ENCODE results near the gene FBRSL1. TPM values are rescaled to one million over a fixed set of nuclear protein-coding genes. Genes with fewer than 3 reads are reported as not detected.
A peak's percentile ranks its signal among the peaks of the same experiment; 100 is the strongest.

The FBRSL1 gene
- total and polyA plus RNA-seq, 9 of the 15 experiments (the other 6 are each of a cell fraction or from before 2014, with no cell fraction given) = 0.24 to 129 (median 7.3) TPM

DNA sequence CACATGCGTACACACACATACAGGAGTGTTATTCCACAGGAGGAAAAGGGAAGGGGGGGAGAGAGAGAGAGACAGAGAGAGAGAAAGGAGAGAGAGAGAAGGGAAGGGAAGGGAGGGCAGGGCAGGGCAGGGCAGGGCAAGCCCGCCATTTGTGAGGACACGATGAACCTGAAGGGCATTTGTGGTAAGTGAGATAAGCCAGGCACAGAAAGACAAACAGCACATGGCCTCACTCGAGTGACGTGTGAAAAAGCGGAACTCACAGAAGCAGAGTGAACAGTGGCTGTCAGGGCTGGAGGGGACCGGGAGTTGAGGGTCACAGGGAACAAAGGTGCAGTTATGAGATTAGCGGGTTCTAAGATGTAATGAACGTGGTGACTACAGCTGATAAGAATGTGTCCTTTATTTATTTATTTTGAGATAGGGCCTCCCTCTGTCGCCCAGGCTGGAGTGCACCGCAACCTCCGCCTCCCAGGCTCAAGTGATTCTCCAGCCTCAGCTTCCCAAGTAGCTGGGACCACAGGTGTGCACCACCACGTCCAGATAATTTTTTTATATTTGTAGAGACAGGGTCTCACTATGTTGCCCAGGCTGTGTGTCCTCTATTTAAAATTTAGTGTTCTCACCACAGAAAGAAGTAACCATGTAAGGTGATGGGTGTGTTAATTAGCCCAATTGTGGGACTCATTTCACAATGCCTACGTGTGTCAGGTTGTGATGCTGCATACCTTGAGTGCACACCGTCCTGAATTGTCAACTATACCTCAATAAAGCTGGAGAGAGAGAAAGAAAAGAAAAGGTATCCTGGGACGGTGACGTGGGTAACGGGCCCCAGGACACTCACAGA is 18.7 kb upstream of the FBRSL1 start (continued):
- TF ChIP-seq, protein P1, sequence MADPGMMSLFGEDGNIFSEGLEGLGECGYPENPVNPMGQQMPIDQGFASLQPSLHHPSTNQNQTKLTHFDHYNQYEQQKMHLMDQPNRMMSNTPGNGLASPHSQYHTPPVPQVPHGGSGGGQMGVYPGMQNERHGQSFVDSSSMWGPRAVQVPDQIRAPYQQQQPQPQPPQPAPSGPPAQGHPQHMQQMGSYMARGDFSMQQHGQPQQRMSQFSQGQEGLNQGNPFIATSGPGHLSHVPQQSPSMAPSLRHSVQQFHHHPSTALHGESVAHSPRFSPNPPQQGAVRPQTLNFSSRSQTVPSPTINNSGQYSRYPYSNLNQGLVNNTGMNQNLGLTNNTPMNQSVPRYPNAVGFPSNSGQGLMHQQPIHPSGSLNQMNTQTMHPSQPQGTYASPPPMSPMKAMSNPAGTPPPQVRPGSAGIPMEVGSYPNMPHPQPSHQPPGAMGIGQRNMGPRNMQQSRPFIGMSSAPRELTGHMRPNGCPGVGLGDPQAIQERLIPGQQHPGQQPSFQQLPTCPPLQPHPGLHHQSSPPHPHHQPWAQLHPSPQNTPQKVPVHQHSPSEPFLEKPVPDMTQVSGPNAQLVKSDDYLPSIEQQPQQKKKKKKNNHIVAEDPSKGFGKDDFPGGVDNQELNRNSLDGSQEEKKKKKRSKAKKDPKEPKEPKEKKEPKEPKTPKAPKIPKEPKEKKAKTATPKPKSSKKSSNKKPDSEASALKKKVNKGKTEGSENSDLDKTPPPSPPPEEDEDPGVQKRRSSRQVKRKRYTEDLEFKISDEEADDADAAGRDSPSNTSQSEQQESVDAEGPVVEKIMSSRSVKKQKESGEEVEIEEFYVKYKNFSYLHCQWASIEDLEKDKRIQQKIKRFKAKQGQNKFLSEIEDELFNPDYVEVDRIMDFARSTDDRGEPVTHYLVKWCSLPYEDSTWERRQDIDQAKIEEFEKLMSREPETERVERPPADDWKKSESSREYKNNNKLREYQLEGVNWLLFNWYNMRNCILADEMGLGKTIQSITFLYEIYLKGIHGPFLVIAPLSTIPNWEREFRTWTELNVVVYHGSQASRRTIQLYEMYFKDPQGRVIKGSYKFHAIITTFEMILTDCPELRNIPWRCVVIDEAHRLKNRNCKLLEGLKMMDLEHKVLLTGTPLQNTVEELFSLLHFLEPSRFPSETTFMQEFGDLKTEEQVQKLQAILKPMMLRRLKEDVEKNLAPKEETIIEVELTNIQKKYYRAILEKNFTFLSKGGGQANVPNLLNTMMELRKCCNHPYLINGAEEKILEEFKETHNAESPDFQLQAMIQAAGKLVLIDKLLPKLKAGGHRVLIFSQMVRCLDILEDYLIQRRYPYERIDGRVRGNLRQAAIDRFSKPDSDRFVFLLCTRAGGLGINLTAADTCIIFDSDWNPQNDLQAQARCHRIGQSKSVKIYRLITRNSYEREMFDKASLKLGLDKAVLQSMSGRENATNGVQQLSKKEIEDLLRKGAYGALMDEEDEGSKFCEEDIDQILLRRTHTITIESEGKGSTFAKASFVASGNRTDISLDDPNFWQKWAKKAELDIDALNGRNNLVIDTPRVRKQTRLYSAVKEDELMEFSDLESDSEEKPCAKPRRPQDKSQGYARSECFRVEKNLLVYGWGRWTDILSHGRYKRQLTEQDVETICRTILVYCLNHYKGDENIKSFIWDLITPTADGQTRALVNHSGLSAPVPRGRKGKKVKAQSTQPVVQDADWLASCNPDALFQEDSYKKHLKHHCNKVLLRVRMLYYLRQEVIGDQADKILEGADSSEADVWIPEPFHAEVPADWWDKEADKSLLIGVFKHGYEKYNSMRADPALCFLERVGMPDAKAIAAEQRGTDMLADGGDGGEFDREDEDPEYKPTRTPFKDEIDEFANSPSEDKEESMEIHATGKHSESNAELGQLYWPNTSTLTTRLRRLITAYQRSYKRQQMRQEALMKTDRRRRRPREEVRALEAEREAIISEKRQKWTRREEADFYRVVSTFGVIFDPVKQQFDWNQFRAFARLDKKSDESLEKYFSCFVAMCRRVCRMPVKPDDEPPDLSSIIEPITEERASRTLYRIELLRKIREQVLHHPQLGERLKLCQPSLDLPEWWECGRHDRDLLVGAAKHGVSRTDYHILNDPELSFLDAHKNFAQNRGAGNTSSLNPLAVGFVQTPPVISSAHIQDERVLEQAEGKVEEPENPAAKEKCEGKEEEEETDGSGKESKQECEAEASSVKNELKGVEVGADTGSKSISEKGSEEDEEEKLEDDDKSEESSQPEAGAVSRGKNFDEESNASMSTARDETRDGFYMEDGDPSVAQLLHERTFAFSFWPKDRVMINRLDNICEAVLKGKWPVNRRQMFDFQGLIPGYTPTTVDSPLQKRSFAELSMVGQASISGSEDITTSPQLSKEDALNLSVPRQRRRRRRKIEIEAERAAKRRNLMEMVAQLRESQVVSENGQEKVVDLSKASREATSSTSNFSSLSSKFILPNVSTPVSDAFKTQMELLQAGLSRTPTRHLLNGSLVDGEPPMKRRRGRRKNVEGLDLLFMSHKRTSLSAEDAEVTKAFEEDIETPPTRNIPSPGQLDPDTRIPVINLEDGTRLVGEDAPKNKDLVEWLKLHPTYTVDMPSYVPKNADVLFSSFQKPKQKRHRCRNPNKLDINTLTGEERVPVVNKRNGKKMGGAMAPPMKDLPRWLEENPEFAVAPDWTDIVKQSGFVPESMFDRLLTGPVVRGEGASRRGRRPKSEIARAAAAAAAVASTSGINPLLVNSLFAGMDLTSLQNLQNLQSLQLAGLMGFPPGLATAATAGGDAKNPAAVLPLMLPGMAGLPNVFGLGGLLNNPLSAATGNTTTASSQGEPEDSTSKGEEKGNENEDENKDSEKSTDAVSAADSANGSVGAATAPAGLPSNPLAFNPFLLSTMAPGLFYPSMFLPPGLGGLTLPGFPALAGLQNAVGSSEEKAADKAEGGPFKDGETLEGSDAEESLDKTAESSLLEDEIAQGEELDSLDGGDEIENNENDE (IDR thresholded peaks at IDR 0.05; ENCODE audit: low read depth, low read length) = no peak
- peak; percentile 98 for TF ChIP-seq SPI1 (IDR thresholded peaks at IDR 0.05; ENCODE audit: borderline replicate concordance, low read depth, low read length)
- TF ChIP-seq BCOR (IDR thresholded peaks at IDR 0.05) = peak; percentile 88
- peak; percentile 44; the same call in 1 of the 2 replicates for TF ChIP-seq RAD51 (IDR thresholded peaks at IDR 0.05; ENCODE audit: borderline replicate concordance, low read depth)
- peak; percentile 99 for TF ChIP-seq ARID1B (IDR thresholded peaks at IDR 0.05)
- peak in 1 of 2 experiments; percentile 49; a peak in 1 of 3 replicates for TF ChIP-seq CBX3 (IDR thresholded peaks at IDR 0.05; ENCODE audit: borderline replicate concordance in 1 of 2, low read length in 2 of 2)
- 0 out of 4 replicates have a peak, but pooled peaks of 1 of the 2 experiments have one; percentile 13 for TF ChIP-seq TBL1XR1 (IDR thresholded peaks at IDR 0.05; ENCODE audit: low read length in 2 of 2)
- peak; percentile 68 for TF ChIP-seq ZBTB12 (CRISPR knock-in tag; IDR thresholded peaks at IDR 0.05)
